ENCODE measurements around the gene CRYL1.

CRYL1 gene

DNA sequence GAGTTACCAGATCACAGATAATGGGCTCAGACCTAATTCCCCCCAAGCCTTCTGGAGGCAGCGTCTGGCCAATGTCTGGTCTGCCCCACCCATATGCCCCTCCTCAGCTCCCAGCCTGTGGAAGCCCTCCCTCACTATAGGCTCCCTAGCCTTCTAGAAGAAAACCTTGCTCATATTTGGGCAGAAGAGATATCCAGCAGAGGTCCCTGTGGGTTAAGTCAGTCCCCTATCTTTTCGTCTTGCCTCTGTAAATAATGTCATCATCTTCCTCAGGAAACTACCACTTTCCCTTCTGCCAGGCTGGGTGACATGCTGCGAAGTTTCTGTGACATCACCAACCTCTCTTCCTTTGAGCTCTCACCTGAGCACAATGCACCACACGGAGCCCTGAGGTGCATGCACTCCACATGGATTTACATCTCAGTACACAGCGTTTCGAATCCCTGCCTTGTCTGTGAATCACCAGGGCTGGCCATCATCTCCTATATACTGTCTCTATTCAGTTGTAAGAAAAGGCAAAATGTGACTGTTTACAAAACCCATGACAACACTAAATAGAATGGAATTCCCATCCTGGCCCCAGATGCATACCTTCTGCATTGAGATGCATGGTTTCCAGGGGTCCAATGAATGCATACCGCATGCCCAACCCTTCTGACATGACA lies 112.8 kb downstream of the CRYL1 start:
- TF ChIP-seq, protein P1, sequence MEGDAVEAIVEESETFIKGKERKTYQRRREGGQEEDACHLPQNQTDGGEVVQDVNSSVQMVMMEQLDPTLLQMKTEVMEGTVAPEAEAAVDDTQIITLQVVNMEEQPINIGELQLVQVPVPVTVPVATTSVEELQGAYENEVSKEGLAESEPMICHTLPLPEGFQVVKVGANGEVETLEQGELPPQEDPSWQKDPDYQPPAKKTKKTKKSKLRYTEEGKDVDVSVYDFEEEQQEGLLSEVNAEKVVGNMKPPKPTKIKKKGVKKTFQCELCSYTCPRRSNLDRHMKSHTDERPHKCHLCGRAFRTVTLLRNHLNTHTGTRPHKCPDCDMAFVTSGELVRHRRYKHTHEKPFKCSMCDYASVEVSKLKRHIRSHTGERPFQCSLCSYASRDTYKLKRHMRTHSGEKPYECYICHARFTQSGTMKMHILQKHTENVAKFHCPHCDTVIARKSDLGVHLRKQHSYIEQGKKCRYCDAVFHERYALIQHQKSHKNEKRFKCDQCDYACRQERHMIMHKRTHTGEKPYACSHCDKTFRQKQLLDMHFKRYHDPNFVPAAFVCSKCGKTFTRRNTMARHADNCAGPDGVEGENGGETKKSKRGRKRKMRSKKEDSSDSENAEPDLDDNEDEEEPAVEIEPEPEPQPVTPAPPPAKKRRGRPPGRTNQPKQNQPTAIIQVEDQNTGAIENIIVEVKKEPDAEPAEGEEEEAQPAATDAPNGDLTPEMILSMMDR (IDR thresholded peaks at IDR 0.05; ENCODE audit: insufficient read depth, low read depth, low read length, missing control alignments), result no peak
- H3K4me3 ChIP-seq (ENCODE audit: low read length), result no peak overlapping the region
- DNase-seq (ENCODE audit: low read depth), result peak; percentile 41

DNA sequence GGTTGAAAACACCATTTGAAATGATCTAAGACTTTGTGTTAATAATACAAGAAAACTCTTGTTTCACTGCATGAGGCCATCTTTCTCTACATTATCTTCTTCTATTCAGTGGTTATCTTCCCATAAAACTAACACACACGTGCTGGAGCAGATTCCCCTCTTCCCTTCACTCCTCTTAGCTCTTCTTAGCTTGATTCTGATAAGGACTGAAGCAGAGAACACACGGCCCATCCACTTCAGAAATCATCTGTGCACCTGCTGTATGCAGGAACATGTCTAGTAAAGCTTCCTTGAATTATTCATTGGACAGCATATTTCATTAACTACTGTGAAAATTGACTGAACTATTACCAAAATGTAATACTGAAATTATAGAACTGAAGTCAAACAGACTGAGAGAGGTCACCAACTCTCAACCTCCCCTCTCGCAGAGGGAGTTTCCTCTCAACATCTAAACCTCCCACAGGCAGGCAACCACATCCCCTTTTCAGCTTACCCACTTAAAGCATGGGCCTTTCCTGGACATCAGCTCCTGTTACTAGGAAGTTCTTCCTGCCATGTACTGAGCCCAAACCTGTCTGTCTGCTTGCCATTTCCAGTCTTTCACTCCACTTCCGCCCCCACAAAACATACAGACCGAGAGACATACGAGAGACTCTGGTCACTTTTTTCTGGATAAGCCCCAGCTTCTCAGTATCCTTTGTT lies 113.9 kb downstream of the CRYL1 start:
- DNase-seq (ENCODE audit: low read depth), result peak; percentile 48
- TF ChIP-seq, protein P1 (IDR thresholded peaks at IDR 0.05; ENCODE audit: insufficient read depth, low read depth, low read length, missing control alignments), result no peak
- H3K4me3 ChIP-seq (ENCODE audit: low read length), result no peak overlapping the region

DNA sequence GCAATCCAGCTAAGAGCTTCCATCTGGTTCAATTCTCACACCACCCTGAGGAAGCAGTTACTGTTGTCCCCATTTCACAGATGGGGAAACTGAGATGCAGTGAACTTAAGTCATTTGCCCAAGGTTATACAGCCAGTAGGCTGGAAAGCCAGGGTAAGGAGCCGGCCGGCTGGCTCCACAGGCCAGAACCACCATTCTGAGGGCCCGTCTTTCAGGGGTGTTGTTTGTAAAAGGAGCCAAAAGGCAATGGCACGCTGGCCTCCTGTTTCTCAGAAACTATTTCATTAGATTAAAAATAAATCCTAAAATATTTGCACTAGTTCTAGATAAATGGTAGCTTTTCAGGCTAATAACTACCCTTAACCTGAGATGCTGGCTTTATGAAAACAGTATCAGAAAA lies 114.9 kb downstream of the CRYL1 start:
- TF ChIP-seq, protein P1 (IDR thresholded peaks at IDR 0.05; ENCODE audit: insufficient read depth, low read depth, low read length, missing control alignments), result no peak
- no peak overlapping the region for H3K4me3 ChIP-seq (ENCODE audit: low read length)
- no peak for DNase-seq (ENCODE audit: low read depth)

DNA sequence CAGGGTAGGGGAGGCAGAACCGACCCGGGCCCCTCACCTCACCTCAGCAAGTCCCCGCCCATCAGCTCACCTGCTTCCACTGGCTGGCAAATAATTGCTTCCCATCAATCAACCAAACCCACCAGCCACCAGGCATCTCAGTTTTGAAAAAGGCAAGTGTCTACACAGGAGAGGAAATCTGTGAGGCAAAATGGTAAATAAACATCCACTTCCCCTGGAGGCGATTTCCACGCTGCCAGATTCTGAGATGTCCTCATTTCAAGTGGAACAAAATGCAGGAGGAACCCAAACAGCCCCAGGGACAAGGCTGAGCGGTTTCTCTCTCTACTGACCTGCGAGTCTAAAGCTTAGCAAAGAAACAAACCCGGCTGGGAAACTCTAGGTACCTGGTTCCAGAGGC lies 117.5 kb downstream of the CRYL1 start:
- TF ChIP-seq, protein P1 (IDR thresholded peaks at IDR 0.05; ENCODE audit: insufficient read depth, low read depth, low read length, missing control alignments), result no peak
- H3K4me3 ChIP-seq (ENCODE audit: low read length), result no peak overlapping the region
- DNase-seq (ENCODE audit: low read depth), result no peak

DNA sequence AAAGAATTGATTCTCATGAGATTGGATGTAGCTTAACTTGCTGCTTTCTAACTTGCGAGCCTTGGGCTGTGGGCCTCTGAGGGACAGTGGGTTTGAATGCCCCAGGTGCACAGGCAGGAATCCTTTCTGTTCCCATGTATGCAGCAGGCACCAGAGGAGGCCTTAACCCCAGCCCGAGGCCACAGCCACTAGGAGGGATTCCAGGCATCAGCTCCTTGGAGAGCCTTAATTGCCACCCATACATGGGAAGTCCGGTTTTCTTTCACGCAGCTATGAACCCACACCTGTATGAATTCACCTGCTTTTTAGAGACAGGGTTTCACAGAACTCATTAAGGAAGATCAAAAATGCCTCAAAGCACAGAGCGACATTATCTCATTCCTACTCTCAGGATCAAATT lies 117.9 kb downstream of the CRYL1 start:
- no peak for DNase-seq (ENCODE audit: low read depth)
- TF ChIP-seq, protein P1 (IDR thresholded peaks at IDR 0.05; ENCODE audit: insufficient read depth, low read depth, low read length, missing control alignments), result no peak
- H3K4me3 ChIP-seq (ENCODE audit: low read length), result no peak overlapping the region

DNA sequence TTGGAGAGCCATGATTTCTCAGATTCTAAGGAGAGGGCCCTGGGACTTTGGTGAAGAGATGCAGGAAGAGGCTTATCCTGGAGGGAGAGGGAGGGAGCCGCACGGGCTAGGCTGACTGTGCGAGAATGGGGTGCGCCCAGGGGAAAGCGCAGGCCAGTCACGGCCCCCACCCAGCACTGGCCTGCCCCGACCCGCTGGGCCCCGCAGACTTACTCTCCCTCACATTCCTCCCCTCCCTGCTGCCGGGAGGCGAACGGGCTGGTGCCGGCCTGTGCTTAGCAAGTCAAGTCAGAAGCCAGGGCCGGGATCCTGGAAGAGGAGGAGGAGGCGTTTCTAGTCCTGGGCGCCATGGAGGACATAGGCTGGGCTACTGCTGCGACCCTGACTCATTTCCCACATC lies 120.0 kb downstream of the CRYL1 start:
- peak; percentile 98 for DNase-seq (ENCODE audit: low read depth)
- TF ChIP-seq, protein P1 (IDR thresholded peaks at IDR 0.05; ENCODE audit: insufficient read depth, low read depth, low read length, missing control alignments), result no peak
- H3K4me3 ChIP-seq (ENCODE audit: low read length), result no peak overlapping the region

Measured in epithelial cell of esophagus (primary cell).